AG09309 (cell line): ENCODE results near the gene ADAP1.

Experiments used
- DNase-seq: peaks from one replicate; pipeline ENCODE4 v3.0.0-alpha.2; 2010; ENCODE audit warnings: low read depth
- H3K4me3 ChIP-seq: 2 replicates; pipeline ENCODE4 v1.5.1; 2011; ENCODE audit warnings: mild to moderate bottlenecking, low read depth, low read length, moderate library complexity; ENCODE audit not compliant: control insufficient read depth
- CTCF ChIP-seq: IDR thresholded peaks from 2 replicates; pipeline ENCODE4 v1.5.1; 2011; ENCODE audit warnings: mild to moderate bottlenecking, low read depth, low read length, inconsistent platforms; ENCODE audit not compliant: insufficient read depth, control insufficient read depth; ENCODE audit errors: missing control alignments

Gene ADAP1

GRCh38 chr7:884191-885003 is 70.1 kb downstream of the ADAP1 start:
- no peak overlapping the region for H3K4me3 ChIP-seq
- DNase-seq: no peak
- no peak for TF ChIP-seq CTCF

- TF ChIP-seq CTCF: no peak
- DNase-seq: no peak
- H3K4me3 ChIP-seq: no peak overlapping the region
Observed at GRCh38 chr7:883055-884021, 71.1 kb downstream of the ADAP1 start.

- no peak for TF ChIP-seq CTCF
- no peak overlapping the region for H3K4me3 ChIP-seq
- no peak for DNase-seq
Observed at GRCh38 chr7:882336-883035, 72.0 kb downstream of the ADAP1 start.

- DNase-seq: no peak
- H3K4me3 ChIP-seq: no peak overlapping the region
- no peak for TF ChIP-seq CTCF
Observed at GRCh38 chr7:881441-882234, 72.8 kb downstream of the ADAP1 start.

GRCh38 chr7:880450-880849 is 74.0 kb downstream of the ADAP1 start:
- H3K4me3 ChIP-seq: no peak overlapping the region
- no peak for DNase-seq
- no peak for TF ChIP-seq CTCF
